C4-2B (cell line): ENCODE results near the gene MCCC1.

ENCODE experiments used
- CTCF ChIP-seq: fragments of 450-650 bp; conservative IDR thresholded peaks from 2 replicates; pipeline ENCODE4 v1.5.1; 2017; ENCODE audit warnings: mild to moderate bottlenecking
- ZFX ChIP-seq: fragments of 450-650 bp; IDR thresholded peaks from 2 replicates; pipeline ENCODE4 v1.6.1; 2017

GRCh38 chr3:183129243-183129642 is 29.9 kb upstream of the MCCC1 start:
- TF ChIP-seq CTCF (no peak), ZFX (no peak)
